Measurements from ENCODE around the gene RNFT2. TPM values are rescaled to one million over a fixed set of nuclear protein-coding genes. Genes with fewer than 3 reads are reported as not detected.

Gene RNFT2
- total and polyA plus RNA-seq, 2 donors from 2014 or later: 4.3 to 6.8 TPM

GRCh38 chr12:116712458-116713303 is 25.4 kb upstream of the RNFT2 start:
- no peak for FAIRE-seq
- intact Hi-C loops (cut with DNase I): no loop called here
- no peak for TF ChIP-seq CTCF (IDR thresholded peaks at IDR 0.05; ENCODE audit: borderline replicate concordance, extremely low read depth, insufficient read depth)

GRCh38 chr12:116713527-116713926 is 24.6 kb upstream of the RNFT2 start:
- no peak overlapping the region for H3K4me3 ChIP-seq (ENCODE audit: low read length in 3 of 3)
- no peaks in the 10 kb centered on the region for H3K9me3 ChIP-seq (ENCODE audit: control insufficient read depth in 2 of 3, insufficient read depth in 1 of 3, low read length in 3 of 3)
- peaks cover 9% of the 10 kb centered on the region for H3K27me3 ChIP-seq (ENCODE audit: control insufficient read depth, insufficient read depth, low read length)
- intact Hi-C loops (cut with DNase I): no loop called here
- peaks cover 3 to 24% (median 22%) of the 10 kb centered on the region in 3 donors for H3K4me1 ChIP-seq (ENCODE audit: control insufficient read depth in 2 of 3, insufficient read depth in 2 of 3, low read depth in 1 of 3, low read length in 3 of 3)
- H3K9ac ChIP-seq (ENCODE audit: low read length in 3 of 3): no peak overlapping the region
- H3K36me3 ChIP-seq (ENCODE audit: control insufficient read depth in 2 of 3, insufficient read depth in 3 of 3, low read length in 3 of 3): peaks cover 6 to 18% (median 14%) of the 10 kb centered on the region in 3 donors
- no peak for TF ChIP-seq CTCF (IDR thresholded peaks at IDR 0.05; ENCODE audit: borderline replicate concordance, extremely low read depth, insufficient read depth)
- FAIRE-seq: no peak
- no peak for DNase-seq
- H3K27ac ChIP-seq (ENCODE audit: low read depth in 2 of 2, low read length in 2 of 2): no peak overlapping the region

More at GRCh38 chr12:116712458-116713303, 25.4 kb upstream of the RNFT2 start:
- H3K27ac ChIP-seq (ENCODE audit: low read depth in 2 of 2, low read length in 2 of 2): no peak overlapping the region
- peaks cover 0 to 21% (median 16%) of the 10 kb centered on the region in 3 donors for H3K4me1 ChIP-seq (ENCODE audit: control insufficient read depth in 2 of 3, insufficient read depth in 2 of 3, low read depth in 1 of 3, low read length in 3 of 3)
- no peak overlapping the region for H3K9ac ChIP-seq (ENCODE audit: low read length in 3 of 3)
- DNase-seq: no peak
- no peaks in the 10 kb centered on the region for H3K9me3 ChIP-seq (ENCODE audit: control insufficient read depth in 2 of 3, insufficient read depth in 1 of 3, low read length in 3 of 3)
- H3K36me3 ChIP-seq (ENCODE audit: control insufficient read depth in 2 of 3, insufficient read depth in 3 of 3, low read length in 3 of 3): peaks cover 6 to 18% (median 14%) of the 10 kb centered on the region in 3 donors
- H3K4me3 ChIP-seq (ENCODE audit: low read length in 3 of 3): no peak overlapping the region
- peaks cover 9% of the 10 kb centered on the region for H3K27me3 ChIP-seq (ENCODE audit: control insufficient read depth, insufficient read depth, low read length)

GRCh38 chr12:116714175-116714574 is 23.9 kb upstream of the RNFT2 start:
- intact Hi-C loops (cut with DNase I): no loop called here

More at GRCh38 chr12:116714175-116714574, 23.9 kb upstream of the RNFT2 start:
- TF ChIP-seq CTCF (IDR thresholded peaks at IDR 0.05; ENCODE audit: borderline replicate concordance, extremely low read depth, insufficient read depth): no peak
- peaks cover 6 to 18% (median 14%) of the 10 kb centered on the region in 3 donors for H3K36me3 ChIP-seq (ENCODE audit: control insufficient read depth in 2 of 3, insufficient read depth in 3 of 3, low read length in 3 of 3)
- H3K4me3 ChIP-seq (ENCODE audit: low read length in 3 of 3): no peak overlapping the region
- FAIRE-seq (no peak), DNase-seq (peak in 1 of 5 donors; percentile 75)
- no peak overlapping the region for H3K27ac ChIP-seq (ENCODE audit: low read depth in 2 of 2, low read length in 2 of 2)
- no peak overlapping the region for H3K9ac ChIP-seq (ENCODE audit: low read length in 3 of 3)
- H3K9me3 ChIP-seq (ENCODE audit: control insufficient read depth in 2 of 3, insufficient read depth in 1 of 3, low read length in 3 of 3): no peaks in the 10 kb centered on the region
- peaks cover 9% of the 10 kb centered on the region for H3K27me3 ChIP-seq (ENCODE audit: control insufficient read depth, insufficient read depth, low read length)
- peaks cover 3 to 27% (median 23%) of the 10 kb centered on the region in 3 donors for H3K4me1 ChIP-seq (ENCODE audit: control insufficient read depth in 2 of 3, insufficient read depth in 2 of 3, low read depth in 1 of 3, low read length in 3 of 3)

Measured in kidney (tissue), 14 donors.